HUDEP-2 (cell line): Measurements from ENCODE around the gene TMIGD2.
"Not testable (repeated sequence)": the region's sequence is repeated elsewhere in the genome, so short reads cannot be mapped to it uniquely, and the experiment has no call there.

Source experiments
- DNase-seq, 76 experiments: peaks; one replicate each; lab custom pipeline; 2025; ENCODE audit not compliant: unreplicated experiment in 76 of 76; lab: John Stamatoyannopoulos, UW

TMIGD2 gene

GRCh38 chr19:4302243-4302640 lies at the start of gene TMIGD2:
Gene TMIGD2 (minus strand): TSS chr19:4302389. CDS start chr19:4302385, 4 bp downstream.
- DNase-seq, result no peak

- no peak for DNase-seq
These were observed 48.5 kb upstream of the TMIGD2 start for GRCh38 chr19:4350726-4351125.

- DNase-seq, result no peak
These were observed 47.9 kb upstream of the TMIGD2 start for GRCh38 chr19:4350111-4350510.

- DNase-seq, result not testable (repeated sequence)
These were observed 47.0 kb upstream of the TMIGD2 start for GRCh38 chr19:4349225-4349624.

DNA sequence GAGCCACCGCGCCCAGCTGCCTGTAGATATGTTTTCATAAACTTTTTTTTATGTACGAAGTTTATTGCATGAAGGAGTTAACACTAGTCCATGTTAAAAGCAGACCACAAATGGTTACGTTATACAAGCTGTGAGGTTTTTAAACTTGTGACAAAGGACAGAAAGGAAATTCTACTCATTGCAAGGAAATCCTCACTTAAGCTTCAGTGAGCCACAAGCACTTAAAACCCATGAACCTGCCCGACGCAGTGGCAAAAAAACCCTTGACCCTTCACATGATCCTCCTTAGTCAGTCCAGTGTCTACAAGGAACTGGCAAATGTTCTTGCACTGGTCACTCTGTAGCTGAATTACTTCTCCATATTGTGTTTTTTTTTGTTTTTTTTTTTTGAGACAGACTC lies 45.3 kb upstream of the TMIGD2 start:
- DNase-seq, result no peak

GRCh38 chr19:4346020-4346383 lies 43.8 kb upstream of the TMIGD2 start:
- no peak for DNase-seq

- DNase-seq, result peak in 22 of 76 experiments; percentile 14 to 55 (median 31)
These were observed 43.3 kb upstream of the TMIGD2 start for GRCh38 chr19:4345342-4346019.

GRCh38 chr19:4343370-4344307 lies 41.5 kb upstream of the TMIGD2 start, which contains the start of gene MPND:
Gene MPND (plus strand): TSS chr19:4343562. CDS start chr19:4343594, 32 bp downstream.
- peak in 72 of 76 experiments; percentile 36 to 98 (median 82) for DNase-seq

DNA sequence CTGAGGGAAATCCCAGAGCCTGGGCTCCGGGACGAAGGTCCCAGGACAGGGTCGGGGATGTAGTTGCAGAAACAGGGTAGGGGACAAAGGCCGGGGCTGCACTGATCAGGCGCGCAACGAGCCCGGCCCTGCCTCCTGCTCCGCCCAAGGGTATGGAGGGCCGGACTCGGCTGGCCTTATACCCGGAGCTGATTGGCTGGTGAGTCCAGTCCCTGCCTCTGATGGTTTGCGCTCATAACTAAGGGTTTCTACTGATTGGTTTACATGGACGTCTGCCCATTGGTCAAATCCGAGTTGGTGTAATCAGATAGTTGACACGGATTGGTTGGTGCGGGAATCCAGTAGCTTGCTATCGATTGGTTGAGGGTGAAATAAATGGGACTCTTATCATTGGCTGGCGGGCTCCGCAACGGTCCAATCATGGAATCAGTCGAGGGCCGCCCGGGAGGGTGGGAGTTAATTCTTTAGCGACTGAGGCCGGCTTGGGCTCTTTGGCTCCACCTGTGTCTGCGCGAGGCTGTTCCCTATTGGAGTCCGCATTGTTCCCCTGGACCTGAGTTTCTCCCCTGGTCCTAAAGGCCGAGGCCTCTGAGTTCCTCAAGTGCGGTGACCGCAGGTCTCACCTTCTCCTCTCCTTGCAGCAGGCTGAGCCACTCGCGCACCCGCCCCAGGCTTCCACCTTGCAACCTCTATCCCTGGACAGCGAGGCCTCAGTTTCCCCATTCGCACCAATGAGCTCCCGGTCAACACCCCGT lies 40.6 kb upstream of the TMIGD2 start:
- DNase-seq, result peak in 75 of 76 experiments; percentile 89 to 100 (median 100)

GRCh38 chr19:4342314-4342614 lies 40.1 kb upstream of the TMIGD2 start:
- no peak for DNase-seq

DNA sequence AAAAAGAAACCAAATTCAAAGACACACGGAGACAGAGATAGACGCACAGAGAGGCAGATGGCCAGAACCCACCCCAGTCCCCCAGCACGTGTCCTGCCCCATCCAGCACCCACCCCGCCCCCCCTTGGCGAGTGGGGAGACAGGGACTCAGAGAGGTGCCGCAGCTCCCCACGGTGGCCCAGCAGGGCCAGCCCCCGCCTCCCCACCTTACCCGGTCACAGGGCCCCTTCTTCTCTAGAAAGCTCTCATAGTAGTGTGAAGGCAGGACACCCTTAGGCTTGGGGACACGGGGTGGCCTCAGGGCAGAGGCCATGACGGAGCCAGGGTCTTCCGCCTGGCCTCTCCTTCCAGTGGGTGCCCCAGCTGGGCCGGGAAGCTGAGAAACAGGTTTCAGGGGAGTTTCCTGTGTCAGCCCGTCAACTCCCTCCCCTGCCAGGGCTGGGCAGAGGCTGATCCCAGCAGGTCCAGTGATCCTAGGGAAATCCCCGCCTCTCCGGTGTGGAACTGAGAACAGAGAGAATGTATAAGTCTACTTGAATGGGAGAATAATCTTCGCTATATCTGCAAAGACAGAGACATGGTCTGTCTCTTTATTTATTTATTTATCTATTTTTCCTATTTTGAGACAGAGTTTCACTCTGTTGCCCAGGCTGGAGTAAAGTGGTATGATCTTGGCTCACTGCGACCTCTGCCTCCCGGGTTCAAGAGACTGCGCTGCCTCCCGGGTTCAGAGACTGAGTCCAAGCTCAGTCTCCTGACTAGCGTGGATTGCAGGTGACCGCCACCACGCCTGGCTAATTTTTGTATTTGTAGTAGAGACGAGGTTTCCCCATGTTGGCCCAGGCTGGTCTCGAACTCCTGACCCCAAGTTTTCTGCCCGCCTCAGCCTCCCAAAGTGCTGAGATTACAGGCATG lies 36.5 kb upstream of the TMIGD2 start, which contains the start of gene STAP2:
Gene STAP2, minus strand, starts transcription at position 387 of the 915 bp plus-strand sequence. Its CDS starts 74 bp downstream, at position 313.
- no peak for DNase-seq

DNA sequence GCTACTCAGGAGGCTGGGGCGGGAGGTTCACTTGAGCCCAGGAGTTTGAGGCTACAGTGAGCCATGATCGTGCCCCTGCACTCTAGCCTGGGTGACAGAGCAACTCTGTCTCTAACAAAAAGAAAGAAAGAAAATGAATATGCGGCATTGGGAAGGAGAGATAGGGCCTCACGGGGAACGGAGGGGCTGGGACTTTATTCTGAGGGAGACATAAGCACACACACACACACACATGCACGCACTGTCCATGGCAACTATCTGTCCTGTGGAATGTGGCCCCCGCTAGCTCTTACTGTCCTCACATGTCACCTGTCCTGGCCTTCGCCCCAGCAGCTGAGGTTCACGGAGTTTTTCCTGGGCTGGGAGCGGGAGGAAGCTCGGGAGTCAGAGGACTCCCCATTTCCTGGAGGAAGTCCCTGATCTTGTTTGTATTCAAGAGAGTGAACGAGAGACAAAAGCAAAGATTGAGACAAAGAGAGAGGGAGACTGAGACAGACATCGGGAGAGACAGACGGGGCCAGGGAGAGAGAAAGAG lies 35.8 kb upstream of the TMIGD2 start:
- DNase-seq, result peak in 12 of 76 experiments; percentile 13 to 33 (median 24)

DNA sequence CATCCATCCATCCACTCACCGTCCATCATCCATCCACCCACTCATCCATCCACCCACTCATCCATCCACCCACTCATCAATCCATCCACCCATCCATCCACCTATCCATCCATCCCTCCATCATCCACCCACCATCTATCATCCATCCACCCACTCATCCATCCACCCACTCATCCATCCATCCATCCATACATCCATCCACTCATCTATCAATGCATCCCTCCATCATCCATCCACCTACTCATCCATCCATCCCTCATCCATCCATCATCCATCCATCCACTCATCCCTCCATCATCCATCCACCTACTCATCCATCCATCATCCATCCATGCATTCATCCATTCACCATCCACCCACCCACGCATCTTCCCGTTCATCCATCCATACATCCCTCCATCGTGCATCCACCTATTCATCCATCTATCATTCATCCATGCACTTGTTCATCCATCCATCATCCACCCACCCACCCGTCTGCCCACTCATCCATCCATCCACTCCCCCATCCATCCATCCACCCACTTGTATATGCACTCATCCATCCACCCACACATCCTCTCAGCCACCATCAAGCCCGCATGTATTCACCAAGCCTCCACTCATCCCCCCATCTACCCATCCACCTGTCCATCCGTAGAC lies 32.9 kb upstream of the TMIGD2 start:
- no peak for DNase-seq

DNA sequence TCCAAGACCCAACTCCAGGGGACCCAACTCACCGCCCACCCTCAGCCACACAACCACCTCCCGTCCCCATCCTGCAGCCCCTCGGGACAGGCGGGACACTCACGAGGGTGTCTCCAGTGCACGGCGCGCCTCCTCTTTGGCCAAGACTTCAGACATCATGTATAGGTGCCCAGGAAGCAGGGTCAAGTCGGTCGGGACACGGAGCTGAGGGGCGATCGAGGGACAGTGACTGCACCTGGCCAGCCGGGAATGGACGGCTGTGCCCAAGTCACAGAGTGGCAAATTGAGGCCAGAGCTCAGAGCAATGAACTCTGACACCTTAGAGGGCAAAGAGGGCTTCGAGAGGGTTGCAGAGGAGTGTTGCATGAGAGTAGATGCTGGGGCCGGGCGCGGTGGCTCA lies 27.7 kb upstream of the TMIGD2 start:
- DNase-seq, result no peak

- DNase-seq, result peak in 50 of 76 experiments; percentile 14 to 67 (median 50)
These were observed 26.9 kb upstream of the TMIGD2 start for GRCh38 chr19:4328991-4329681.

DNA sequence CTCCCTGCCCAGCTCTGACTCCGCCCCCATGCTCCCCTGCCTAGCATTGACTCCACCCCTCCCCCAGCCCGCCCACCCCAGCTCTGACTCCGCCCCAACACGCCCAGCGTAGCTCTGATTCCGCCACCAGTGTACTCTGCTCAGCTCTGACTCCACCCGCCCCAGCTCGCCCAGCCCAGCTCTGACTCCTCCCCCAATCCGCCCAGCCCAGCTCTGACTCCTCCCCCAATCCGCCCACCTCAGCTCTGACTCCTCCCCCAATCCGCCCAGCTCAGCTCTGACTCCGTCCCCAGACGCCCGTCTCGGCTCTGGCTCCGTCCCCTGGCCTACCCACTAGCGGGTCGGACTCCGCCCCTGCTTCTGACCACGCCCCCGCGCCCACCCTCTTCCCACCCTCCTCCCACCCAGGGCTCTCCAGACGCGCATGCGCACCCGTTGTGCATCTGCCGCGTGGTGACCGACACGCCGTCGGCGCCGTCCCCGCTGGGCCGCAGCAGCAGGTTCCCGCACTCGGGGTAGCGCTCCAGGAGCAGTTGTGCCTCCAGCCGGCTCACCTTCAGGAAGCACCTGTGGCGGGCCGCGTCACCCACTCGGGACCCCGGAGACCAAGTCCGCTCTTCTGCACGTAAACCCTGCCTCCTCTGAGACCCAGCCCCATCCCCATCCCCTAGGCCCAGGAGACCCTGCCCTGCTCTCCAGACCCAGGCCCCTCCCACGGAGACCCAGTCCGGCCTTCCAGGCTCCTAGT lies 26.2 kb upstream of the TMIGD2 start:
- peak; percentile 59 to 100 (median 98) for DNase-seq

GRCh38 chr19:4327877-4328242 lies 25.7 kb upstream of the TMIGD2 start:
- peak in 3 of 76 experiments; percentile 97 to 100 (median 99) for DNase-seq
